HTERT RPE-1 (cell line): ENCODE data around the gene C19orf44.
"Not testable (repeated sequence)": the region's sequence is repeated elsewhere in the genome, so short reads cannot be mapped to it uniquely, and the experiment has no call there.

ENCODE experiments used
- in situ Hi-C: fragments of 300-500 bp; cut with MboI; formaldehyde crosslinking; loops from 4 replicates; pipeline ENCODE4 v1.14.3; 2020; ENCODE audit warnings: low sequenced_read_pairs

C19orf44 gene

DNA sequence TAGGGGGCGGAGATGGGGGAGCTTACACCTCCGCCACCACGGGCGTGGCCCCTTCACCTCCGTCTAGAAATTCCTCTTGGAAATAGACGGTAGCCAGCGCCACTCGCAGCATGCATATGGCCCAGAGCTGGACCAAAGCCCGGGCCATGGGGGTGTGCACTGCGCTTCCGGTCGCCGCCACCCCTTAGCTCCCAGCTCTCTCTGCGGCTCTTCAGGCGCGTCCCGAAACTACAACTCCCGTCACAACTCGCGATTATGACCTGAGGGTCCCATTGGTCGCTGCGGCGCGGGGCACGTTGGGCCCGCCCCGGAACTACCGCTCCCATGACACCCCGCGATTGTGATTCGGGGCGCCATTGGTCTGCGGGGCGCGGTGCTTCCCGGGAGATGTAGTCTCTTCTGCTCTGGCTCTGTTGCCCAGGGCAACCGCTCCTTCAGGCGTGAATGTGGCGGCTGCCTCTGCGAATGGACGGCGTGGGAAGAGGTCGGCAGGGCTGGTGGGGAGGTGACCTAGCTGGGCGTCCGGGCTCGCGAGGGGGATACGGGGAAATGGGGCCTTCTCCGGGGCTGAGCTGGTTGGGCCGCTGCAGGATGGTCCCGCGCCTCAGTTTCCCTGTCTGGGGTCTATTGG, at the start of gene C19orf44, which contains the start of gene CALR3:
C19orf44 (plus strand) TSS at position 413 of the 631 bp plus-strand sequence. CDS start 4,399 bp downstream, outside the sequence.
CALR3 (minus strand) TSS at position 186 of the 631 bp plus-strand sequence; CDS start at position 148, 38 bp downstream.
- in situ Hi-C loops = no loop called here

DNA sequence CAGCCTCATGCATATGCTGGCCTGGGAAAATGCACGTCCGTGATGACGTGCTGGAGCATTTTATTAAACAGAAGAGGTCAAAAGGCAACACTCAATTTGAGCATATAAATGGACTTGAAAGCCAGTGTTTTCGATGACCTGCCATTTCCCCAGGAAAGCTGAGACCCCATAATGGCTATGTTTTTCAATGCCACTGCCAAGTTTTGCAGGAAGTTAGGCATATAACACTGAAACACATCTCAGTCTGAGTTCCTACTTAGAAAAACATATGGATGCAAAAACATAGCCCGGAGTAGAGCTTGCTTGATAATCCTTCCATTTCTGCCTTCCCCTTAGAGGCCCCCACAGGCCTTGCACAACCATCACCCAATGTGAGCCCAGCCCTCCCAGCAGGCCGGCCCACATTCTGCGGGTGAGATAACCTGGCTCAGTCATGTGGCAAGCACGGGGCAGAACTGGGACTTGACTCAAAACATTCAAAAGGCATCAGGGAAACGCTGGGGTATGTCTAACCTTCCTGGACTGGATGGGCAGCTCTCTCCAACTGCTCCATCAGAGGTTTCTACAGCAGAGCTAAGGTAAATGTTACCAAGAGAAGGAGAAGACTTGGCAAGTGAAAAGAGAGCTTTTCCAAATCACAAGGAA, 49.3 kb upstream of the C19orf44 start:
- in situ Hi-C loops = no loop called here

DNA sequence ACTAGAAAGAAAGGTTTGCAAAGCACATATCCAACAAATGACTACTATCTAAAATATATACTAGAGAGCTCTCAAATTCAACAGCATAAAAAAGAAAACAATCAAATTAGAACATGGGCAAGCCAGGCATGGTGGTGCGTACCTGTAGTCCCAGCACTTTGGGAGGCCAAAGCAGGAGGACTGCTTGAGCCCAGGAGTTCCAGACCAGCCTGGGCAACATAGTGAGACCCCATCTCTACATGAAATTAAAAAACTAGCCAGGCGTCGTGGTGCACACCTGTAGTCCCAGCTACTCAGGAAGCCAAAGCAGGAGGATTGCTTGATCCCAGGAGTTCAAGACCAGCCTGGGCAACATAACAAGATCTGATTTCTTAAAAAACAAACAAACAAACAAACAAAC, 47.3 kb upstream of the C19orf44 start:
- in situ Hi-C loops = not testable (repeated sequence)

DNA sequence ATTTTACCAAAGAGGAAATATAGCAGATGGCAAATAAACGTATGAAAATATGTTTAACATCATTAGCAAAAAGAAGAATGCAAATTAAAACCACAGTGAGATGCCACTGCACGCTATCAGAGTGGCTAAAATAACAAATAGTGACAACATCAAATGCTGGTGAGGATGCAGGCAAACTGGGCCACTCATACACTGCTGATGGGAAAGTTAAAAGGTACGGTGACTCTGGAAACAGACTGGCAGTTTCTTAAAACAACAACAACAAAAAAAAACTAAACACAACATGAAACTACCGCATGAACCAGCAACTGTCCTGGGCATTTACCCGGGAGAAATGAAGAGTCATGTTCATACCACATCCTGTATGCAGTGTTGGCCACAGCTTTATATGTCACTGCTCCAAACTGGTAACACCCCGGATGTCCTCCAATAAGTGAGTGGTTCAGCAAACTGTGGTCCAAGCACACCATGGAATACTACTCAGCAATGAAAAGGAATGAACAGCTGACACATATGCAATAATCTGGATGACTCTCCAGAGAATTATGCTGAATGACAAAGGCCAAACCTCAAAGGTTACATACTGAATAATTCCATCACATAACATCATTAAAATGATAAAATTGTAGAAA, 46.7 kb upstream of the C19orf44 start:
- in situ Hi-C loops = no loop called here

DNA sequence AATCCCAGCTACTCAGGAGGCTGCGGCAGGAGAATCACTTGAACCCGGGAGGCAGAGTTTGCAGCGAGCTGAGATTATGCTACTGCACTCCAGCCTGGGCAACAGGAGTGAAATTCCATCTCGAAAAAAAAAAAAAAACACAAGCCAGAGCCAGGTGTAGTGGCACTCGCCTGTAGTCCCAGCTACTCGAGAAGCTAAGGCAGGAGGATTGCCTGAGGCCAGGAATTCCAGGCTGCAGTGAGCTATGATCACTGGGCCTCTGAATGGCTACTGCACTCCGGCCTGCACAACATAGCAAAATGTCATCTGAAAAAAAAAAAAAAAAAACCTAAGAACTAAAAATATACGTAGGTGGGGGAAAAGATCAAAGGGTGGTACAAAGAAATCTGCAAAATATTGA, 43.9 kb upstream of the C19orf44 start:
- in situ Hi-C loops = no loop called here

DNA sequence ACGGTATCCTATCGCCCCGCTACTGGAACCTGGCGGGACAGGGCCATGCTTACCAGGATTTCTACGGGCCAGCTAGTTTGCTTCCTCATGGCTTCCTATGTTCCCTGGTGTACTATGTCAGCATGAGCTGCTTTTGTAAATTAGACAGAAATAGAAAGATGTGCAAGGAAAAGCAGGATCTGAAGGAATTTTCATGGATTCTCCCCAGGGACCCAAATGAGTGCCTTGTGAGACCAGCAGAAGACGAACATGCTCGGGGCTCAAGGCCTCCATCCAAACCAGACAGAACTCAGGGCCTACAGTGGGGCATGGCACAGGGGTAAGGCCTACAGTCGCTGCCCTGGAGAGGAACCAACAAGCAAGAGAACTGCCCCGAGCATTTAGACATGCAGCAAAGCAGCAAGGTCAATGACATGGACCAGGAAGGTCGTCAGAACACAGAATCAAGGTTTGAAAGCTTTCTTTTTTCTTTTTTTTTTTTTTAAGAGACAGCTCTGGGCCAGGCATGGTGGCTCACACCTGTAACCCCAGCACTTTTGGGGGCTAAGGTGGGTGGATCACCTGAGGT, 41.8 kb upstream of the C19orf44 start:
- in situ Hi-C loops = no loop called here

DNA sequence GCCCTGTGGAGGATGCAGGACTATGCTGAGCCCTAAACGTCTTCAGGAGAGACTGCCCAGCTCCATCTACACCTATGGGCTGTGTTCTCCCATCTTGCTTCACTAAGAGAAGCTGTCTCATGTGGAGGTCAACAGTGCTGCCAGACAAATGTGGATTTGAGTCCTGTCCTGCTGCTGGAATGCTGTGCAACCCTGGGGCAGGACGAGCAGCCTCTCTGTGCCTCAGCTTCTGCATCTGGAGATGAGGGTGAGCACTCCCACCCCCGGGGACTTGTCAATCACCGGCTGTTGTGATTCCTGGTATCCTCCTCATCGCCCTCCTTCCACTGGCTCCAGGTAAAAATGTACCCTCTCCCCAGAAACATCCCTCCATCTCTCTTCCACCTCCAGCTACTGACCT, 40.7 kb upstream of the C19orf44 start:
- in situ Hi-C loops = no loop called here

DNA sequence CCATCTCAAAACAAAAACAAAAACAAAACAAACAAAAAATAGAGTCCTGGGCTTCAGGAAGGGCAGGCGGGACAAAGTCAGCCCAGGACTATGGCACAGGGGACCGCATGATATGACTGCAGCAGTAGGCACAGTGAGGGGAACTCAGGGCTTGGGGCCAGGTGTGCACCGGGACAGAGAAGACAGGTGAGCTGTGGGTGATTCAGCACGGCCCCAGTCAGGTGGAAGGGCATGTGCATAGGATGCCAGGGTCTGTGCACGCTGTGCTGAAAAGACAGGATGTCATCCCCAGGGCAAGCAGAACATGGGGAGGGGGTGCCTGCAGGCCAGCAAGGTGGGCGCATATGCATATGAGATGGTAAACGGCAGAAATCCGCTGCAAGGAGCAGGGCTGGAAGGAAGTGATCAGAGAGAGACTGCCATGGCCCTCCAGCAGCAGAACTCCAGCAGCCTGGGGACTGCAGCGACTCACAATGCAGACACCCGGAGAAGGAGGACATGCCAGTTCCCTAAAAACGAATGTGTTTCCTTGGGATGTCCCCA, 39.5 kb upstream of the C19orf44 start:
- in situ Hi-C loops = no loop called here

DNA sequence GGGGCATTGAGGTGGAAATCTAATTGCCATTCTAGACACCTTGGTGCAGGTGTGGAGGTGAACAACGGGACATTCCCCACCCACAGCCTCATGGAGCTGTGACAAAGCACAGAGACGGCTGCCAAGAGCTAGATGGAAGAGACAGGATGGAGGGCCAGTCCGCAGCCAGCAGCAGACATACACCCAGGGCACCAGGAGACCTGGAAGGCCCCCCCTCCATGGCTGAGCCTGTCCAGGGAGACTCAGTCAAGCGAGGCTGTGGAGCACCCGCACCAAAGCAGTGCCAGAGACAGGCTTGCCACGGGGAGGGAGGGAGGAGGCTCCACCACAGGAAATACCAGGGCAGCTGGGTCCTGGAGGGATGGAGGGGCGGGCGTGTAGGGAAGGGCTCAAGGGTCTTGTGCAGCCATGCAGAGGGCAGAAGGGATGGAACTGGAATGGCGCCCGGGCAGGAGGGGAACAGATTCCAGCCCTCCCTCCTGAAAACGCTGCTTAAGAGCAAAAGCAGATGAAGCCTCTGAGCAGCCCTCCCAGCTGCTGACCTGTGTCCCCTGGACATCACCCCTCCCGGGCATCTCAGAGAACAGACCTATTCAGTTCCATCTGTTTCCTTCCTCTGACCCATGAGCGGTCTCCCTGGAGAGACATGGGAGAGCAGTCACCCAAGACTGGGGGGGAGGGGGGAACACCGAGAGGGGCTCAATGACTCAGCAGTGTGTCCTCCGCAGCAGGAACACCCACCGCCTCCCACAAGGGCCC, 38.8 kb upstream of the C19orf44 start:
- in situ Hi-C loops = no loop called here

DNA sequence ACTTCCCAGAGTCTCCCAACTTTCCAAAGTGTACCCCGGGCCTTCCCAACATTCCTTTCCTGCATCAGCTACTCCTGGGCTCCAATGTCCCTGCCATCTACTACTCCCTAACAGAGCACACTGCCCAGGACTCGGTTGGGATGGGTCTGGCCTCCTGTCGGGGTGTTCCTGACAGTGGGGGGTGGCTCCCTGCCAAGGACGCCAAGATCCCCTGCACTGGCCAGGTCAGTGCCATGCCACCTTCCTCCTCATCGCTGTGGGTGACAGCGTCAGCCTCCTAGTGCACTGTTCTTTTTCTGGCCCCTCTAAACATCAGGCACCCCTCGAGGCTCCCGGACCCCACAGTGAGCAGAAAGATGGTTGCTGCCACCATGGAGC, 38.3 kb upstream of the C19orf44 start:
- in situ Hi-C loops = no loop called here

DNA sequence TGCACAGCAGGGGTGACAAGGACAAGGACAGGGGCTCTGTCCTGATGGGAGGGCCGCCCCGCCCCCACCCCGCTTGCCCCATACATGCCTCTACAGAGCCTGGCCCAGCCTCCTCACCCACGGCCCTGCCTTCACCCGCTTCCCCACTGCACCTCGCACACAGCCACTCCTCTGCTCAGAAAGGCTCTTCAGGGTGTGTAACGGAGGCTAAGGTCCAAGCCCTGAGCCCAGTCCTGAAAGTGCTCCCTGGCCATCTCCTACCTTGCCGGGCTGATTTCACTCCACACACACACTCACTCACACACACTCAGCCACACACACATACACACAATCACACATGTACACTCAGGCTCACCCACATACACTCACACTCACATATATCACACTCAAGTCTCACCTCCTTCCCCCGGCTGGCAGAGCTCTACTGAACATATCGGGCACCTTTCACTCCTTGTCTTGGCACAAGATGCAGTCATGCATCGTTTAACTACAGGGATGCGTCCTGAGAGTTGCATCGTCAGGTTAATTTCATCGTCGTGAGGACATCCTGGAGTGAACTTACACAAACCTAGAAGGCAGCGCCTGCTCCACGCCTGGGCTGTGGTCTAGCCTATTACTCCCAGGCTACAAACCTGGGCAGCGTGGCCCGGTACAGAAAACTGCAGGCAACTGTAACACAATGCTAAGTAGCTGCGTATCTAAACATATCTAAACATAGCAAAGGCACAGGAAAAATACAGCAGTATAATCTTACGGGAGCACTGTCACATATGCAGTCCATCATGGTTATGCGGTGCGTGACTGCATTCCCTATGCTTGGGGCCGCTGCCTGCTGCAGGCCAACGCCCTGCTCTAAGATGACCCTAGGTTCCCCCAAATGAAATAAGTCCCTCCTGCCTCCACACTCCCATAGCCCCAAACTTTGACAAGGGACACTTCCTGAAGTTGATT, 37.5 kb upstream of the C19orf44 start:
- in situ Hi-C loops = no loop called here

DNA sequence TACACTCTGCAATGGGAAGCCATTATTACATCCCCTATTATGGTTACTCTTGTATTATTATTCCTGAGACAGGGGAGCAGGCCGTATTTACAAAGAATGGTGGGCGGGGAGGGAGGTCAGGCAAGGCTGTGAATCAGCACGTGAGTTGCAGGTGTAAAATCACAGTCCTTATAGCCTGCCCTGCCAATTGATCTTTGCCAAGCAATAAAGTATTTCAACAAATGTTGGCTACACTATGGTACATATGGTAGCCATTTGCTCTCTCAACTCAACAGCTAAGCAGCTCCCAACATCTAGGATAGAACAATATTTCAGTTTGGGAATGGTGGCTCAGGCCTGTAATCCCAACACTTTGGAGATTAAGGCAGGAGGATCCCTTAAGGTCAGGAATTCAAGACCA, 36.5 kb upstream of the C19orf44 start:
- in situ Hi-C loops = no loop called here

DNA sequence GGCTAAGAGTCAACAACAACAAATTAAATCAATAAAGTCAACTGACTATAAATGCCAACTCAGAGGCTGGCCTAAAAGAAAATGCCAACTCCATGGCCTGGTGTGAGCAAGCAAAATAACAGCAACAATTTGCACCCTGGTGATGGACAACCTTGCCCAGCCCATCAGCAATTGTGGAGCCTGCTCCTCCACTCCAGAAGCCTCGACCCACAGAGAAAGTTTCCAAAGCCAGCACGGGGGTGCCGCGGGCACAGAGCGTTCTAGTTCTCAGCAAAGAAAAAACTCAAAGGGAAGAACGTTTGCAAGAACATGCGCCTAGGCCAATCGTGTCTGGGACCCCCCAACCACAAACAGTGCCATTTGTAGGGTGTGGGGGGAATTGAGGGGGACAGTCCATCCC, 35.7 kb upstream of the C19orf44 start:
- in situ Hi-C loops = no loop called here

DNA sequence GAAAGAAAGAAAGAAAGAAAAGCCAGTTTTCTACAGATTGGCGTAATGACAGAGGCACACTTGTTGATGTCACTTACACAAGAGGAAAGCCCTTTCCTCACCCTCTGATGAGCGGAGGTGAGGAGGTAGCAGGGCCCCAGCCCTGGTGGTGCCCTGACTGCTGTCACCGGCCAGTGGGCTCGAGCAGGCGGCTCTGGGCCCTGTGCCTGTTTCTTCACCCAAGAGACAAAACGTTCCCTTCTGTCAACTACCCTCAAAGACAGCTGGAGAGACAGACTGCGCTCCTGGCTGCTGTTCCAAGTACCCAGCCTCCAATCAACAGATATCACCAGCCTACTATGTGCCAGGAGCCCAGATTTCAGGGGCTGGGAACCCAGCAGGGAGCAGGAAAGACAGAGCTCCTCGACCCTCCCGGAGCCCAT, 34.6 kb upstream of the C19orf44 start:
- in situ Hi-C loops = no loop called here

DNA sequence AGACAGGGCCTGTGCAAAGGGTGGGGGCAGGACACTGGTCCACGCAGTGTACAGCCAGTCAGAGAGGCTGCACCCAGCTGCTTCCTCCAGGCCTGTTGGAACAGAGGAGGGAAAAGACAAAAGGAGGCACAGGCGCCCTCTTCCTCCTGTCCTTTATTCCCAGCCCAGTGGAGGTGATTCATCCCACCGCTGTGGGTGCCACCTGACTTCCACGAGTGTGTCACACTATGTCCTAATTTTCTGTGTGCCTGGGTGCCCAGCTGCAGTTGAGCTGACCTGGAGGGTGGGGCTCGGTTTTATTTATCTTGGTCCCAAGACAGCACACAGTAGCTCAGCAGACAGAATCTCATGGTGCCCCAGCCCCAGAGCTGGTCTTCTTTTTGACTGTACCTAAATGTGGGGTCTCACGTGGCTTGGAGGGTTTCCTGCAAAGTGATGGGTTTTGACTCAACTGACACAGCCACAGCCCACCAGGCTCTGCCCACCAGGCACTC, 33.4 kb upstream of the C19orf44 start:
- in situ Hi-C loops = no loop called here

DNA sequence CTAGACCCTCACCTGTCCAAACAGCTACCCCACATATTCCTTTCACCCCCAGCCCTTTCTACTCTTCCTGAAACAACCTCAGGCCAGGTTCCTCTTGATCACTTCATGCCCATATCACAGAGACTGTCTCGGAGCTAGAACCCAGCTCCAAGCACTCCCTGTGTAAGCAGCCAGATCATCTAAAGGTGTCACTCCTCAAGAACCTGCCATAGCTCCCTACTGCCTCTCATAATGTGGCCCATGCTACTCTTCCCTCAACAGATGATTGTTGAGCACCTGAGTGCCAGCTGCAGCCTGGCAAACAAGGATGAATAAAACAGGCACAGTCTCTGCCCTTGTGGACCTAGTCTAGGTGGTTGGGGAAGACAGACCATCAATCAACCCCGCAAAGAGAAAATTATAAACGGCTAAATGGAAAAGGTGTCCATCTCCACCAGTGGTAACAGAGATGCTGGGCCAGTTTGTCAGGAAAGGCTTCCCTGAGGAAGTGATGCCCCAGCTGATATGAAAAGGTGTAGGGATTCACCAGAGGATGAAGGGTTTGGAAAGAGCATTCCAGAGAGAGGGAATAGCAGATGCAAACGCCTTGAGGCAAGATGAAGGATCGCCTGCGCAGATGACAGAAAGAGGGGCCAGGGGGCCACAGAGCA, 32.7 kb upstream of the C19orf44 start:
- in situ Hi-C loops = no loop called here

DNA sequence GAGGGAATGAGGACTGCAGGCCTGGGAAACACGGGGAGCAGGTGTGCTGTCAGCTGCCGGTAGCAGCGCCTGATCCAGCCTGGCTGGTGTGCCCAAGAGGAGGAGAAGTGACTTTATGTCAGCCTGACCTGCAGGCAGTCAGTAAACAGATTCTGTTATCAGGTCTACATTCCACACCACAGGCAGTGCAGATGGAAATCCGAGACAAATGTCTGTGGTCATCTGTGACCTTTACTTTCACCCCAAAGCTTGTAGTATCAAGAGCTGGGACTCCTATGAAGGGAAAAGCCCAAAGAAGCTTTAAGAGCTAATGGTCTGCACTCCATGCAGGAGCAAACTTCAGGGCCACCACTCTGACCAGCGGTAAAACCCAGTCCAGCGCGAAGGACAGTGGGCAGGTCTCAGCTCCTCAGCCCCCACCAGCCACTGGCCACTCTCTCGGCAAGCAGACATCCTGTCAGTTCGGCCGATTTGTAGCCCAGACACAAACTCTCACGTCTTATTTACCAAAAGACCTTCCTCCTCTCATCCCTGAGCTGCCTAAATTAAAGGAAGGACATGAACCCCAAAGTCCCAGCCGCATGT, 32.1 kb upstream of the C19orf44 start:
- in situ Hi-C loops = no loop called here

DNA sequence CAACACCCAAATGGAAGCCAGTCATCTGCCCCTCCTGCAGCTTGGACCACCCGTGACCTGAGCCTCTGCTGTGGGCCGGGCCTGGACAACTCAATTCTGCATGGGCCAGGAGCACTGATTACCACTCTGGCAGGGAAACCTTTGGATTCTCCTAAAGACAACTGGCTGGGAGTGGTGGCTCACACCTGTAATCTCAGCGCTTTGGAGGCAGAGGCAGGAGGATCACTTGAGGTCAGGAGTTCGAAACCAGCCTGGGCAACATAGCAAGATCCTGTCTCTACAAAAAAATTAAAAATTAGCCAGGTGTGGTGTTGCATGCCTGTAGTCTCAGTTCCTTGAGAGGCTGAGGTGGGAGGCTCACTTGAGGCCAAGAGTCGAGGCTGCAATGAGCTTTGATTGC, 31.0 kb upstream of the C19orf44 start:
- in situ Hi-C loops = no loop called here
